Stomach (tissue), 9 donors: ENCODE measurements around the gene TSKU. TPM values are rescaled to one million over a fixed set of nuclear protein-coding genes. Genes with fewer than 3 reads are reported as not detected.

Source experiments
- DNase-seq, 2 donors: peaks; one replicate each; pipeline versions ENCODE4 v3.0.0 to v3.0.0-alpha.2; 2013 to 2019
- H3K27ac ChIP-seq, 5 donors: fragments of 200-600 bp in 4 of 5; sonication (generic) in 4 of 5; one replicate each; pipeline ENCODE4 v1.5.1; 2013 to 2019; ENCODE audit warnings: mild to moderate bottlenecking in 1 of 5, moderate library complexity in 1 of 5
- H3K27me3 ChIP-seq, 3 donors: fragments of 200-600 bp; sonication (generic); one replicate each; pipeline ENCODE4 v1.5.1; 2017 to 2019; ENCODE audit warnings: mixed run types in 1 of 3
- H3K36me3 ChIP-seq, 4 donors: fragments of 200-600 bp; sonication (generic); 1 replicate in 3 of 4; 2 replicates in 1 of 4; pipeline ENCODE4 v1.5.1; 2016 to 2019
- H3K4me1 ChIP-seq, 4 donors: fragments of 200-600 bp; sonication (generic); one replicate each; pipeline ENCODE4 v1.5.1; 2016 to 2019
- H3K4me3 ChIP-seq, 4 donors: fragments of 200-600 bp; sonication (generic) in 3 of 4; one replicate each; pipeline ENCODE4 v1.5.1; 2016 to 2019; ENCODE audit warnings: mild to moderate bottlenecking in 1 of 4
- H3K9me3 ChIP-seq, 4 donors: fragments of 200-600 bp; sonication (generic); one replicate each; pipeline ENCODE4 v1.5.1; 2016 to 2019
- EP300 ChIP-seq: sonication (generic); formaldehyde crosslinking; IDR thresholded peaks from one replicate; pipeline ENCODE4 v1.6.1; 2017; ENCODE audit warnings: antibody characterized with exemption
- POLR2A ChIP-seq, 4 donors: fragments of 450-650 bp; IDR thresholded peaks; one replicate each; pipeline ENCODE4 v1.6.1; 2016; ENCODE audit warnings: antibody characterized with exemption in 4 of 4, control low read depth in 2 of 4, mild to moderate bottlenecking in 1 of 4, moderate library complexity in 1 of 4
- POLR2AphosphoS5 ChIP-seq, 3 donors: sonication (generic); formaldehyde crosslinking; IDR thresholded peaks; one replicate each; pipeline ENCODE4 v1.6.1; 2016; ENCODE audit warnings: antibody characterized with exemption in 3 of 3
- WGBS, 5 donors: extraction: QIAGEN DNeasy Blood & Tissue Kit in 3 of 5; methylation state at CpG; one replicate each; pipeline versions ENCODE4 v1.1.5 to v1.1.7; 2013 to 2018; 5-methylcytosine and 5-hydroxymethylcytosine counted together
- intact Hi-C: fragments of 100-400 bp; cut with DNase I; formaldehyde crosslinking; loops from one replicate; pipeline ENCODE4 v1.15.1; 2023; ENCODE audit warnings: low total_unique reads
- polyA plus RNA-seq, 3 donors: library from polyadenylated mRNA; stranded (reverse); fragments of 200-250 nt; gene quantifications; one replicate each; pipeline ENCODE4 v1.2.3, GENCODE V29; 2013
- total RNA-seq, 5 donors: library from RNA; depleted of rRNA; stranded (reverse); fragments of >200 nt; gene quantifications; one replicate each; pipeline versions ENCODE4 v1.1.0 to v1.2.3, GENCODE V29; 2014 to 2016
- TF ChIP-seq, protein P1 (sequence below), 7 experiments: fragments of 450-650 bp in 4 of 7; fragments of 200-600 bp in 3 of 7; sonication (generic) in 3 of 7; IDR thresholded peaks; one replicate each; pipeline ENCODE4 v1.5.1; 2016 to 2019; ENCODE audit warnings: antibody characterized with exemption in 7 of 7, control low read depth in 2 of 7, mild to moderate bottlenecking in 1 of 7
- donor health status: healthy with polysubstance abuse.
- donor health status: Bipolar disorder and iron deficiency.
- donor health status: healthy.

The TSKU gene
- total and polyA plus RNA-seq, 8 donors: 11.1 to 114 (median 19.7) TPM

DNA sequence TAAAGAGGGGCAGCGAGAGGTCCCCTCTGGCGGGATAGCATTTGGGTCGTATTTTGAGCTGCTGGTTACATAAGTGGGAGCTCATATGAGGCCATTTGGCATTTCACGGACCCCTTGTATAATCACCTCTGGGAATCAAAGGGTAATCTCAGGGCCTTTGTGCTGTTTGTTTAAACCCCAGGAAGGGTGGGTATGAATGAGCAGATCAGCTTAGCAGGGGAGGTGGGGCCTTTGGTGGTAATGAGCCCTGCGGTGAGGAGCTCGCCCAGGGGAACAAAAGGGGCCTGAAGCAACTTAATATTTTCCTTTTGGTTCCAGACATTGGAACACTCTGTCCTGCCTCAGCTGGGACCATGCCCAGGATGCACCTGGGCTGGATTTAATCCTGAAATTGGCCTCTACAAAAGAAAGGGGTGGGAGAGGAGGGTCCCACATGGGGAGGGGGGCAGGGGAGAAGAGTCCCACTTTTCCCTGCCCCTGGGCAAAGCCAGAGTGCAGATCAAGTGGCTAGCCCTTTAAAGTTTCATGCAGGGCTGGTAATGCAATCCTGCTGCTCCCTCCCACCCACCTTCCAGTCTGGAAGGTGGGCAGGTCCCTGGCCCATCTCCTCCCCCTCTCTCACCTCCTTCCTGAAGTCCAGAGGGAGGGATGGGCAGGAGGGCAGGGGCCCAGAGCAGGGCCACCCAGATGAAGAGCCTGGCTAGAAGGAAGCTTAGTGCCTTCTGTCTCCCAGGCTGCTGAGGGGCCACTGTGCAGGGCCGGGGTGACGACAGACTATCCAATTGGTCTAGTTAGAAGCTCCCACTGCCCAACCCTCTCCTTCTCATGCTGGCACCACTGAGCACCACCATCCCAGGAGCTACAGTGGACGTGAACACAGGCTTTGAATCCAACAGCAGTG, 10.5 kb downstream of the TSKU start:
- no peaks in the 10 kb centered on the region for H3K9me3 ChIP-seq
- intact Hi-C loops: loop anchor here (5.0 kb wide), 1 partner anchor 46 kb away; no protein-coding TSS in a partner anchor
- TF ChIP-seq POLR2A (IDR thresholded peaks at IDR 0.05) (no peak), POLR2AphosphoS5 (IDR thresholded peaks at IDR 0.05) (no peak), EP300 (no peak)
- TF ChIP-seq, protein P1, sequence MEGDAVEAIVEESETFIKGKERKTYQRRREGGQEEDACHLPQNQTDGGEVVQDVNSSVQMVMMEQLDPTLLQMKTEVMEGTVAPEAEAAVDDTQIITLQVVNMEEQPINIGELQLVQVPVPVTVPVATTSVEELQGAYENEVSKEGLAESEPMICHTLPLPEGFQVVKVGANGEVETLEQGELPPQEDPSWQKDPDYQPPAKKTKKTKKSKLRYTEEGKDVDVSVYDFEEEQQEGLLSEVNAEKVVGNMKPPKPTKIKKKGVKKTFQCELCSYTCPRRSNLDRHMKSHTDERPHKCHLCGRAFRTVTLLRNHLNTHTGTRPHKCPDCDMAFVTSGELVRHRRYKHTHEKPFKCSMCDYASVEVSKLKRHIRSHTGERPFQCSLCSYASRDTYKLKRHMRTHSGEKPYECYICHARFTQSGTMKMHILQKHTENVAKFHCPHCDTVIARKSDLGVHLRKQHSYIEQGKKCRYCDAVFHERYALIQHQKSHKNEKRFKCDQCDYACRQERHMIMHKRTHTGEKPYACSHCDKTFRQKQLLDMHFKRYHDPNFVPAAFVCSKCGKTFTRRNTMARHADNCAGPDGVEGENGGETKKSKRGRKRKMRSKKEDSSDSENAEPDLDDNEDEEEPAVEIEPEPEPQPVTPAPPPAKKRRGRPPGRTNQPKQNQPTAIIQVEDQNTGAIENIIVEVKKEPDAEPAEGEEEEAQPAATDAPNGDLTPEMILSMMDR (IDR thresholded peaks at IDR 0.05): no peak
- peaks cover 4 to 28% (median 28%) of the 10 kb centered on the region in 4 donors for H3K36me3 ChIP-seq
- no peak overlapping the region for H3K4me3 ChIP-seq
- H3K4me1 ChIP-seq: peaks cover 12 to 67% (median 51%) of the 10 kb centered on the region in 4 donors
- 72 to 82% (median 75%) methylated on average over 7 to 9 of the region's 9 CpGs for WGBS, 5 donors
- no peaks in the 10 kb centered on the region for H3K27me3 ChIP-seq
- H3K27ac ChIP-seq: peak overlapping the region in 1 of 5 donors; percentile 32
- DNase-seq: peak in 1 of 2 donors; percentile 24

DNA sequence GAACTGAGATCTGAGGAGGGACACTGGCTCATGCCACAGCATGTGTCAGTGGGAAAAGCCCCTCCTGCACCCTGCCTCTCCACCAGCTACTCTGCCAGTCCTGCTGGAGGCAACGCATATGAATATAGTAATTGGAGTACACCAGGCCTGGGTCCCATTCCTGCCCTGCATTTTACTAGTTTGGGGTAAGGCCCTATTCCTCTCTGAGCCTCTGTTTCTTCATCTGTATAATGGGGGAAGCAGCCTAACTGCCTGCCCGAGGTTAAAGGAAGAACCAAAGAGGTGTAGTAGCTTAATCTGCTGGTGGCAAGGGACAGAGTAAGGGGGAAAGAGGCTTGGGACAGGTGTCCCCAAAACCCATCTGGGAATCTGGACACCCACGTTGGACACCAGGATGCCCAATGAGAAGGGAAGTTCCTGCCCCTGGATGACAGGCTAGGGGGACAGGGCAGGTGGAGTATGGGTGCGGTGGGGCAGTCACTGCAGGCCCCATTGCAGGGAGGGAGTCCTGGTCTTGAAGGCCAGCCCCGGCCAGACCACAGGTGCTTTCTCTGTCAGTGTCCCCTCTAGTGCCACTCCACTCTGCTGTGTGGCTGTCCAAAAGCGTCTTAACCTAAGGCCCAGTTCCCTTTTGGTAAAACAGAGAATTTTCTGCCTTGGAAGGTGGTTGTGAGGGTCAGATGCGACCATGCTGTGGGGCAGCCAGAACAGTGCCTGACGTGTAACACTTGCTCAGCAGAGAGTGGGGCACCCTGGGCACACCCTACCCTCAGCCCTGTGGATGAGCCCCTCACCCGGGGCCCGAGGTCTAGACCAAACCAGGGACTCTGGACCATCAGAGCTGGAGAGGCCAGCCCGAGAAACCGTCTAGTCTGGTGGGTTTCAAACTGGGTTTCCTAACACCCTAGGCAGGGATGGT, 11.5 kb downstream of the TSKU start:
- Histone ChIP-seq H3K4me1 (peaks cover 12 to 67% (median 51%) of the 10 kb centered on the region in 4 donors), H3K9me3 (no peaks in the 10 kb centered on the region), H3K27ac (peak overlapping the region in 1 of 5 donors; percentile 18), H3K4me3 (no peak overlapping the region), H3K36me3 (peaks cover 4 to 28% (median 28%) of the 10 kb centered on the region in 4 donors), H3K27me3 (no peaks in the 10 kb centered on the region)
- DNase-seq: no peak
- intact Hi-C loops: loop anchor here (5.0 kb wide), 2 partner anchors 47 to 57 kb away; no protein-coding TSS in a partner anchor
- TF ChIP-seq EP300: no peak
- no peak for TF ChIP-seq POLR2A (IDR thresholded peaks at IDR 0.05)
- TF ChIP-seq POLR2AphosphoS5 (IDR thresholded peaks at IDR 0.05): no peak
- TF ChIP-seq, protein P1 (IDR thresholded peaks at IDR 0.05): no peak
- 86 to 94% (median 92%) methylated on average over 8 to 12 of the region's 12 CpGs for WGBS, 5 donors

DNA sequence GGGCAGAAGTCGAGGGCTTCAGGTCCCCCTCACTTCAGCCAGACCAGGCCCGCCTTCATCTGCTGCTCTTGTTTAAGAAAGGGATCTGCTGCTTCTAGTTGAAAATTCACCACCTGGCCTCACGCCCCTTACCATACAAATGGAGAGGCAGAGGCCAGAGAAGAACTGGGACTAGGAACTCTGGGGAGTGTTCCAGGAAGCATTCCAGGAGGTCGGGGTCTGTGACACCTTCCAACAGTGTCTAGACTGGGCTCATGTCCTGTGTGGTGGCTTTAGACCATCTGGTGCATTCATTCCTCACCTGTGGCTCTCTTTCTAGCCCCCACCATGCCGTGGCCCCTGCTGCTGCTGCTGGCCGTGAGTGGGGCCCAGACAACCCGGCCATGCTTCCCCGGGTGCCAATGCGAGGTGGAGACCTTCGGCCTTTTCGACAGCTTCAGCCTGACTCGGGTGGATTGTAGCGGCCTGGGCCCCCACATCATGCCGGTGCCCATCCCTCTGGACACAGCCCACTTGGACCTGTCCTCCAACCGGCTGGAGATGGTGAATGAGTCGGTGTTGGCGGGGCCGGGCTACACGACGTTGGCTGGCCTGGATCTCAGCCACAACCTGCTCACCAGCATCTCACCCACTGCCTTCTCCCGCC, 12.3 kb downstream of the TSKU start:
- Histone ChIP-seq H3K36me3 (peaks cover 4 to 28% (median 28%) of the 10 kb centered on the region in 4 donors), H3K4me1 (peaks cover 13 to 67% (median 55%) of the 10 kb centered on the region in 4 donors), H3K9me3 (no peaks in the 10 kb centered on the region), H3K4me3 (no peak overlapping the region), H3K27ac (peak overlapping the region in 1 of 5 donors; percentile 18), H3K27me3 (no peaks in the 10 kb centered on the region)
- WGBS, 5 donors: 80 to 90% (median 87%) methylated on average over 14 to 21 of the region's 21 CpGs
- intact Hi-C loops: loop anchor here (5.0 kb wide), 1 partner anchor 58 kb away; no protein-coding TSS in a partner anchor
- DNase-seq: peak in 1 of 2 donors; percentile 22
- no peak for TF ChIP-seq POLR2AphosphoS5 (IDR thresholded peaks at IDR 0.05)
- no peak for TF ChIP-seq POLR2A (IDR thresholded peaks at IDR 0.05)
- no peak for TF ChIP-seq EP300
- TF ChIP-seq, protein P1 (IDR thresholded peaks at IDR 0.05): no peak
